ENCODE measurements around the gene RABGAP1L. TPM values are rescaled to one million over a fixed set of nuclear protein-coding genes. Genes with fewer than 3 reads are reported as not detected.

Gene RABGAP1L
- total RNA-seq, 1 donor from 2014 or later: 30.2 TPM

DNA sequence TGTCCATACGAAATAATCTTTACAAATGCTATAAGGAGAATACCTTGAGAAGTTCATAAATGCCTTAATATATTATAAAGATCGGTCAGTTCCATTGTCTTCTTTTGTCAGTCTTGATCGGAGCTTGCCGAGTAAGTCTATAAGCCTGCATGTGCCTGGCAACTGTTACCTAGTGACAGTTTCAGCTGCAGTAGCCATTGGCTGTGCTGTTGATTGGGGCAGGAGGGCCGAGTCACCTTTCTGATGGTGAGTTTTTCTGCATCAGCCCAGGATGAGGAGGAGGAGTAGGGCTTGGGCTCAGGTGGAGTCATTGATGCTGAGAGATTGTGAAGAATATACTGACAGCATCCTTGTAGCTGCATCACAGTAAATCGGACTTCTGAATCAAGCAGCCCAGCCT lies 286.5 kb downstream of the RABGAP1L start:
- no peak overlapping the region for H3K4me3 Mint-ChIP-seq (ENCODE audit: unreplicated experiment)
- H3K9me3 Mint-ChIP-seq (ENCODE audit: unreplicated experiment): no peaks in the 10 kb centered on the region
- peaks cover 4% of the 10 kb centered on the region for H3K27me3 Mint-ChIP-seq (ENCODE audit: unreplicated experiment)
- H3K36me3 Mint-ChIP-seq (ENCODE audit: low read depth, unreplicated experiment): no peaks in the 10 kb centered on the region
- no peak overlapping the region for H3K27ac Mint-ChIP-seq (ENCODE audit: unreplicated experiment)
- no peak for DNase-seq (ENCODE audit: low spot score)
- peaks cover 10% of the 10 kb centered on the region for H3K4me1 Mint-ChIP-seq (ENCODE audit: unreplicated experiment)
- TF ChIP-seq, protein P1, sequence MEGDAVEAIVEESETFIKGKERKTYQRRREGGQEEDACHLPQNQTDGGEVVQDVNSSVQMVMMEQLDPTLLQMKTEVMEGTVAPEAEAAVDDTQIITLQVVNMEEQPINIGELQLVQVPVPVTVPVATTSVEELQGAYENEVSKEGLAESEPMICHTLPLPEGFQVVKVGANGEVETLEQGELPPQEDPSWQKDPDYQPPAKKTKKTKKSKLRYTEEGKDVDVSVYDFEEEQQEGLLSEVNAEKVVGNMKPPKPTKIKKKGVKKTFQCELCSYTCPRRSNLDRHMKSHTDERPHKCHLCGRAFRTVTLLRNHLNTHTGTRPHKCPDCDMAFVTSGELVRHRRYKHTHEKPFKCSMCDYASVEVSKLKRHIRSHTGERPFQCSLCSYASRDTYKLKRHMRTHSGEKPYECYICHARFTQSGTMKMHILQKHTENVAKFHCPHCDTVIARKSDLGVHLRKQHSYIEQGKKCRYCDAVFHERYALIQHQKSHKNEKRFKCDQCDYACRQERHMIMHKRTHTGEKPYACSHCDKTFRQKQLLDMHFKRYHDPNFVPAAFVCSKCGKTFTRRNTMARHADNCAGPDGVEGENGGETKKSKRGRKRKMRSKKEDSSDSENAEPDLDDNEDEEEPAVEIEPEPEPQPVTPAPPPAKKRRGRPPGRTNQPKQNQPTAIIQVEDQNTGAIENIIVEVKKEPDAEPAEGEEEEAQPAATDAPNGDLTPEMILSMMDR (IDR thresholded peaks at IDR 0.05; ENCODE audit: unreplicated experiment): no peak

DNA sequence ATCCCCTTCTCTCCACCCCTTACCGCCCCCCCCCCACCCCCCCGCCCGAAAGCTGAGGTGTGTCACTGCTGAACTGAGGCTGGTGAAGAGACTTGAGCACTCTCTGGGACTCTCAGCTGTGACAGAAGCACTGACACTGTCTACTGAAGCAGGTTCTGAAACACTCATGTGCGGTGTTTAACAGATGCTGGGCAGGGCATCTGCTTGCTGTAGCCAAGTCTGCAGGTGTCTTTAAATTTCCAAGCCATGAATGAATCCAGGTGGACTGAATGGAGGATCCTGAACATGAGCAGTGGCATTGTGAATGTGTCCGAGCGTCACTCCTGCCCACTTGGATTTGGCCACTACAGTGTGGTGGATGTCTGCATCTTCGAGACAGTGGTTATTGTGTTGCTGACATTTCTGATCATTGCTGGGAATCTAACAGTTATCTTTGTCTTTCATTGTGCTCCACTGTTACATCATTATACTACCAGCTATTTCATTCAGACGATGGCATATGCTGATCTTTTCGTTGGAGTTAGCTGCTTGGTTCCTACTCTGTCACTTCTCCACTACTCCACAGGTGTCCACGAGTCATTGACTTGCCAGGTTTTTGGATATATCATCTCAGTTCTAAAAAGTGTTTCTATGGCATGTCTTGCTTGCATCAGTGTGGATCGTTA lies 288.7 kb downstream of the RABGAP1L start, which contains the start of gene GPR52:
Gene GPR52, plus strand, starts transcription at position 99 of the 665 bp plus-strand sequence. Its CDS starts 148 bp downstream, at position 247.
- Mint-ChIP-seq H3K4me1 (ENCODE audit: unreplicated experiment) (peaks cover 10% of the 10 kb centered on the region), H3K36me3 (ENCODE audit: low read depth, unreplicated experiment) (no peaks in the 10 kb centered on the region), H3K27me3 (ENCODE audit: unreplicated experiment) (peaks cover 4% of the 10 kb centered on the region), H3K4me3 (ENCODE audit: unreplicated experiment) (no peak within 1 kb of the TSS), H3K27ac (ENCODE audit: unreplicated experiment) (peak within 1 kb of the TSS; percentile 74), H3K9me3 (ENCODE audit: unreplicated experiment) (no peaks in the 10 kb centered on the region)
- TF ChIP-seq, protein P1 (IDR thresholded peaks at IDR 0.05; ENCODE audit: unreplicated experiment): no peak
- DNase-seq (ENCODE audit: low spot score): no peak

DNA sequence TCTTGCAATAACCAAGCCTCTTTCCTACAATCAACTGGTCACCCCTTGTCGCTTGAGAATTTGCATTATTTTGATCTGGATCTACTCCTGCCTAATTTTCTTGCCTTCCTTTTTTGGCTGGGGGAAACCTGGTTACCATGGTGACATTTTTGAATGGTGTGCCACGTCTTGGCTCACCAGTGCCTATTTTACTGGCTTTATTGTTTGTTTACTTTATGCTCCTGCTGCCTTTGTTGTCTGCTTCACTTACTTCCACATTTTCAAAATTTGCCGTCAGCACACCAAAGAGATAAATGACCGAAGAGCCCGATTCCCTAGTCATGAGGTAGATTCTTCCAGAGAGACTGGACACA lies 289.2 kb downstream of the RABGAP1L start:
- no peak for DNase-seq (ENCODE audit: low spot score)
- TF ChIP-seq, protein P1 (IDR thresholded peaks at IDR 0.05; ENCODE audit: unreplicated experiment): no peak
- Mint-ChIP-seq H3K4me3 (ENCODE audit: unreplicated experiment) (no peak overlapping the region), H3K9me3 (ENCODE audit: unreplicated experiment) (no peaks in the 10 kb centered on the region), H3K27me3 (ENCODE audit: unreplicated experiment) (peaks cover 4% of the 10 kb centered on the region), H3K4me1 (ENCODE audit: unreplicated experiment) (peaks cover 10% of the 10 kb centered on the region), H3K27ac (ENCODE audit: unreplicated experiment) (peak overlapping the region; percentile 74), H3K36me3 (ENCODE audit: low read depth, unreplicated experiment) (no peaks in the 10 kb centered on the region)

DNA sequence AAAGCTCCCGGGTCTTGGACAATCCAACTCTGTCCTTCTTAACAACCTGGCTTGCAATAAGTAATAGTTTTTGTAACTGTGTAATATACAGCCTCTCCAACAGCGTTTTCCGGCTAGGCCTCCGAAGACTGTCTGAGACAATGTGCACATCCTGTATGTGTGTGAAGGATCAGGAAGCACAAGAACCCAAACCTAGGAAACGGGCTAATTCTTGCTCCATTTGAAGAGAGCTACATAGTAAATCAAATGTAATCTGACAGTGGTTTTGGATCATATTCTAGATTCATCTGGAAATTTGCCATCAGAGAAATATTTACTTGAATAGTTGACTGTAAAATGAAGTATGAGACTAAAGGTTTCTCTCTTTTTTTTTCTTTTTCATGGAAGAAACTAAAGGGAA lies 289.7 kb downstream of the RABGAP1L start:
- no peak for DNase-seq (ENCODE audit: low spot score)
- peaks cover 10% of the 10 kb centered on the region for H3K4me1 Mint-ChIP-seq (ENCODE audit: unreplicated experiment)
- TF ChIP-seq, protein P1 (IDR thresholded peaks at IDR 0.05; ENCODE audit: unreplicated experiment): no peak
- H3K4me3 Mint-ChIP-seq (ENCODE audit: unreplicated experiment): no peak overlapping the region
- no peaks in the 10 kb centered on the region for H3K9me3 Mint-ChIP-seq (ENCODE audit: unreplicated experiment)
- peak overlapping the region; percentile 74 for H3K27ac Mint-ChIP-seq (ENCODE audit: unreplicated experiment)
- H3K36me3 Mint-ChIP-seq (ENCODE audit: low read depth, unreplicated experiment): no peaks in the 10 kb centered on the region
- peaks cover 4% of the 10 kb centered on the region for H3K27me3 Mint-ChIP-seq (ENCODE audit: unreplicated experiment)

DNA sequence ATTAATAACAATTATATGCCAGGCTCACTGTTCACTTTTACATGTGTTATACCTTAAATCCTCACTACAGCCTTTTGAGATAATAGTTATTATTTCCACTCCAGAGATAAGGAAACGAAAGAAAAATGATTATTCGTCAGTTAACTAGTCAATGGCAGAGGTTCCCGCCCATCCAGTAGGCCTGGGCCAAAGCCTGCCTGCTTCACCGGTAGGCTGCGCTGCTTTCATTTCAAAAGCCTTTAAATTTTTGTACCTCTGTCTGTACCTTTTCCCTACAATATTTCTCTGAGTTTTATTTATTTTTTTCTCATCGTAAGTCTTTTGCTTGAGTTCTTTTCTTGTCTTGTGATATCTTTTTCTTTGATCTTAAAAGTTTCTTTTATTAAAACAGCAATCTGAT lies 292.1 kb downstream of the RABGAP1L start:
- DNase-seq (ENCODE audit: low spot score): no peak
- H3K4me3 Mint-ChIP-seq (ENCODE audit: unreplicated experiment): no peak overlapping the region
- H3K36me3 Mint-ChIP-seq (ENCODE audit: low read depth, unreplicated experiment): no peaks in the 10 kb centered on the region
- no peak overlapping the region for H3K27ac Mint-ChIP-seq (ENCODE audit: unreplicated experiment)
- TF ChIP-seq, protein P1 (IDR thresholded peaks at IDR 0.05; ENCODE audit: unreplicated experiment): no peak
- H3K4me1 Mint-ChIP-seq (ENCODE audit: unreplicated experiment): peaks cover 10% of the 10 kb centered on the region
- H3K27me3 Mint-ChIP-seq (ENCODE audit: unreplicated experiment): peaks cover 4% of the 10 kb centered on the region
- H3K9me3 Mint-ChIP-seq (ENCODE audit: unreplicated experiment): no peaks in the 10 kb centered on the region

Data from endothelial cell (in vitro differentiated cells).